GM23338 (cell line): ENCODE results near the gene SNRPA1. TPM values are rescaled to one million over a fixed set of nuclear protein-coding genes. Genes with fewer than 3 reads are reported as not detected.

Experiments
- ATAC-seq: fragments of 200-7000 bp; cut with Tn5 transposase; 3 replicates; pipeline ENCODE4 v1.9.1; 2020
- DNase-seq: peaks from one replicate; pipeline ENCODE4 v3.0.0-alpha.2; 2015; ENCODE audit warnings: low spot score
- H2AFZ ChIP-seq: fragments of 200-600 bp; sonication (generic); 2 replicates; pipeline ENCODE4 v1.8.0; 2016; ENCODE audit warnings: antibody characterized with exemption, mild to moderate bottlenecking, moderate library complexity
- H3F3A ChIP-seq: fragments of 200-600 bp; sonication (generic); replicated peaks from 2 replicates; pipeline ENCODE4 v1.8.0; 2017; ENCODE audit warnings: antibody characterized with exemption, mixed run types, low read depth
- H3K27ac ChIP-seq: fragments of 200-600 bp; sonication (generic); 2 replicates; pipeline ENCODE4 v1.6.1; 2016; ENCODE audit warnings: low read depth
- H3K27me3 ChIP-seq: fragments of 200-600 bp; sonication (generic); 2 replicates; pipeline ENCODE4 v1.8.0; 2016; ENCODE audit warnings: mild to moderate bottlenecking, mixed run types, moderate library complexity; ENCODE audit not compliant: insufficient read depth
- H3K36me3 ChIP-seq: fragments of 200-600 bp; sonication (generic); 2 replicates; pipeline ENCODE4 v1.8.0; 2016; ENCODE audit warnings: mild to moderate bottlenecking; ENCODE audit not compliant: insufficient read depth
- H3K4me1 ChIP-seq: fragments of 200-600 bp; sonication (generic); 2 replicates; pipeline ENCODE4 v1.8.0; 2016; ENCODE audit warnings: mild to moderate bottlenecking, moderate library complexity; ENCODE audit not compliant: insufficient read depth
- H3K4me2 ChIP-seq: fragments of 200-600 bp; sonication (generic); 2 replicates; pipeline ENCODE4 v1.7.1; 2017; ENCODE audit warnings: mixed run types
- H3K4me3 ChIP-seq: fragments of 200-600 bp; sonication (generic); 2 replicates; pipeline ENCODE4 v1.6.1; 2016; ENCODE audit warnings: mixed run types
- H3K79me2 ChIP-seq: fragments of 200-600 bp; sonication (generic); replicated peaks from 2 replicates; pipeline ENCODE4 v1.8.0; 2017; ENCODE audit warnings: mild to moderate bottlenecking; ENCODE audit not compliant: insufficient read depth
- H3K9me2 ChIP-seq: fragments of 200-600 bp; sonication (generic); 2 replicates; pipeline ENCODE4 v1.8.0; 2017; ENCODE audit not compliant: insufficient read depth
- H4K20me1 ChIP-seq: fragments of 200-600 bp; sonication (generic); replicated peaks from 2 replicates; pipeline ENCODE4 v1.8.0; 2017; ENCODE audit warnings: mild to moderate bottlenecking; ENCODE audit not compliant: insufficient read depth
- H3K27ac Mint-ChIP-seq: 2 replicates; pipeline ENCODE4 v1.8.0; 2020; ENCODE audit warnings: inconsistent platforms, mild to moderate bottlenecking, moderate library complexity, mixed read lengths
- H3K27me3 Mint-ChIP-seq: 3 replicates; pipeline ENCODE4 v1.8.0; 2022; ENCODE audit warnings: low read depth, mild to moderate bottlenecking, moderate library complexity, mixed read lengths, inconsistent platforms; ENCODE audit not compliant: insufficient read depth, poor library complexity
- H3K36me3 Mint-ChIP-seq: 3 replicates; pipeline ENCODE4 v1.8.0; 2021; ENCODE audit warnings: low read depth, mild to moderate bottlenecking, inconsistent platforms, moderate library complexity, mixed read lengths
- H3K4me1 Mint-ChIP-seq: 3 replicates; pipeline ENCODE4 v1.8.0; 2020; ENCODE audit warnings: mild to moderate bottlenecking, inconsistent platforms, mixed read lengths
- H3K4me3 Mint-ChIP-seq: 3 replicates; pipeline ENCODE4 v1.8.0; 2021; ENCODE audit warnings: moderate library complexity, mild to moderate bottlenecking, inconsistent platforms, mixed read lengths
- H3K9me3 Mint-ChIP-seq: 3 replicates; pipeline ENCODE4 v1.8.0; 2020; ENCODE audit warnings: moderate library complexity, mild to moderate bottlenecking, inconsistent platforms, mixed read lengths
- CREB1 ChIP-seq: fragments of 250-450 bp; sonication (Bioruptor Pico); IDR thresholded peaks from 2 replicates; pipeline ENCODE4 v1.5.0; 2020; ENCODE audit warnings: low read depth, mild to moderate bottlenecking, moderate library complexity
- EZH2 ChIP-seq: fragments of 200-600 bp; sonication (generic); IDR thresholded peaks from one replicate; pipeline ENCODE4 v1.8.0; 2017; ENCODE audit warnings: antibody characterized with exemption, mild to moderate bottlenecking, low read depth; ENCODE audit not compliant: unreplicated experiment
- EZH2phosphoT487 ChIP-seq: fragments of 200-600 bp; sonication (generic); IDR thresholded peaks from one replicate; pipeline ENCODE4 v1.8.1; 2018; ENCODE audit warnings: antibody characterized with exemption; ENCODE audit not compliant: unreplicated experiment
- NANOG ChIP-seq: IDR thresholded peaks from 2 replicates; pipeline ENCODE4 v1.6.1; 2016; ENCODE audit warnings: antibody characterized with exemption, borderline replicate concordance
- POLR2AphosphoS5 ChIP-seq: IDR thresholded peaks from 2 replicates; pipeline ENCODE4 v1.6.1; 2016; ENCODE audit warnings: antibody characterized with exemption, low read depth
- REST ChIP-seq: IDR thresholded peaks from one replicate; pipeline ENCODE4 v1.6.1; 2018; ENCODE audit warnings: antibody characterized with exemption; ENCODE audit not compliant: unreplicated experiment
- STAT1 ChIP-seq: IDR thresholded peaks from one replicate; pipeline ENCODE4 v1.6.1; 2016; ENCODE audit warnings: antibody characterized with exemption; ENCODE audit not compliant: unreplicated experiment
- ZNF331 ChIP-seq: fragments of 250-450 bp; sonication (Bioruptor Pico); IDR thresholded peaks from 2 replicates; pipeline ENCODE4 v1.5.0; 2020; ENCODE audit warnings: low read depth, mild to moderate bottlenecking, moderate library complexity
- polyA plus RNA-seq: library from polyadenylated mRNA; unstranded; fragments of >200 nt; fragmentation: Nextera tagmentation; extraction: Ambion mirVana; gene quantifications from 2 replicates; pipeline ENCODE4 v1.2.1, GENCODE V29; 2016
- total RNA-seq: library from RNA; depleted of rRNA; stranded (reverse); fragments of >200 nt; shearing (Covaris generic); gene quantifications from 2 replicates; pipeline ENCODE4 v1.2.3, GENCODE V29; 2014
- TF ChIP-seq, protein P1 (sequence below): fragments of 250-450 bp; sonication (Bioruptor Pico); IDR thresholded peaks from 2 replicates; pipeline ENCODE4 v1.5.0; 2020; ENCODE audit warnings: mild to moderate bottlenecking, moderate library complexity

The SNRPA1 gene
- total and polyA plus RNA-seq, 2 experiments from 2014 or later, result 170 to 361 TPM

GRCh38 chr15:101328001-101328400, 33.0 kb upstream of the SNRPA1 start (continued):
- TF ChIP-seq REST, result no peak

DNA sequence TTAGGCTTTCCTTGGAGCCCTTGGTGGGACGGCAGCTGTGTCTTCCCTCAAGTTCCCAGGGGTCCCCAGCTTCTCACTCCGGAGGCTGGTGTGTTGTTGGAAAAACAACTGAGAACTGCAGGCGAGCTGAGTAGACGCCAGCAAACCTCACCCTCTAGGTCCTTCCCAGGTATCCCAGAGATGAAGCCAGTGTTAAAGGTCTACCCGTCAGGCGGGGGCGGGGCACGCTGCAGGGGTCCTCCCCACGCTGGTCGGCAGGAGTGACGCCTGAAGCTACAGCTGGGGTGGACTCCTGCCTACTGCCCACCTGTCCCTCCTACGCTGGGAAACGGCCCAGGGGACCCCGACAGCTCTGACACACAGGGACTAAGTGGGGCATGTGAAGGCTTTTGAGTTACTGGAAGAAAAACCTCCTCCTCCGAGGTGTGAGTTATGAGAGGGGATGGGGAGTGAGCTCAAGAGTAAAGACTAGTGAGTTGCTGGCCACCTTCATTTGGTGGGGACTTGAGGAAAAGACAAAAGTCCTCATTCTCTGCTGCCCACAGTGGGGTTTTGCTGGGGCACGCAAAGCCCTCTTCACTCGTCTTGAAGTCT, 32.2 kb upstream of the SNRPA1 start:
- DNase-seq (no peak), ATAC-seq (peak; percentile 42; the same call in 2 of the 3 replicates)
- H3K4me3 Mint-ChIP-seq, result no peak overlapping the region
- H3K36me3 Mint-ChIP-seq, result no peaks in the 10 kb centered on the region
- Histone ChIP-seq H3K79me2 (no peaks in the 10 kb centered on the region), H3F3A (no peaks in the 10 kb centered on the region), H4K20me1 (no peaks in the 10 kb centered on the region), H3K4me2 (no peak overlapping the region), H3K4me1 (no peaks in the 10 kb centered on the region), H2AFZ (no peak overlapping the region), H3K27ac (no peak overlapping the region), H3K9me2 (peaks cover 3% of the 10 kb centered on the region; the same call in 1 of the 2 replicates), H3K36me3 (no peaks in the 10 kb centered on the region), H3K4me3 (no peak overlapping the region), H3K27me3 (no peaks in the 10 kb centered on the region)
- H3K9me3 Mint-ChIP-seq, result no peaks in the 10 kb centered on the region; the same call in 2 of the 3 replicates
- H3K27me3 Mint-ChIP-seq, result peaks cover 14% of the 10 kb centered on the region
- no peak overlapping the region for H3K27ac Mint-ChIP-seq
- H3K4me1 Mint-ChIP-seq, result no peaks in the 10 kb centered on the region
- TF ChIP-seq REST (no peak), STAT1 (no peak), EZH2phosphoT487 (no peak), NANOG (no peak), EZH2 (no peak), CREB1 (CRISPR knock-in tag) (no peak), POLR2AphosphoS5 (no peak), ZNF331 (CRISPR knock-in tag) (no peak)
- TF ChIP-seq, protein P1, sequence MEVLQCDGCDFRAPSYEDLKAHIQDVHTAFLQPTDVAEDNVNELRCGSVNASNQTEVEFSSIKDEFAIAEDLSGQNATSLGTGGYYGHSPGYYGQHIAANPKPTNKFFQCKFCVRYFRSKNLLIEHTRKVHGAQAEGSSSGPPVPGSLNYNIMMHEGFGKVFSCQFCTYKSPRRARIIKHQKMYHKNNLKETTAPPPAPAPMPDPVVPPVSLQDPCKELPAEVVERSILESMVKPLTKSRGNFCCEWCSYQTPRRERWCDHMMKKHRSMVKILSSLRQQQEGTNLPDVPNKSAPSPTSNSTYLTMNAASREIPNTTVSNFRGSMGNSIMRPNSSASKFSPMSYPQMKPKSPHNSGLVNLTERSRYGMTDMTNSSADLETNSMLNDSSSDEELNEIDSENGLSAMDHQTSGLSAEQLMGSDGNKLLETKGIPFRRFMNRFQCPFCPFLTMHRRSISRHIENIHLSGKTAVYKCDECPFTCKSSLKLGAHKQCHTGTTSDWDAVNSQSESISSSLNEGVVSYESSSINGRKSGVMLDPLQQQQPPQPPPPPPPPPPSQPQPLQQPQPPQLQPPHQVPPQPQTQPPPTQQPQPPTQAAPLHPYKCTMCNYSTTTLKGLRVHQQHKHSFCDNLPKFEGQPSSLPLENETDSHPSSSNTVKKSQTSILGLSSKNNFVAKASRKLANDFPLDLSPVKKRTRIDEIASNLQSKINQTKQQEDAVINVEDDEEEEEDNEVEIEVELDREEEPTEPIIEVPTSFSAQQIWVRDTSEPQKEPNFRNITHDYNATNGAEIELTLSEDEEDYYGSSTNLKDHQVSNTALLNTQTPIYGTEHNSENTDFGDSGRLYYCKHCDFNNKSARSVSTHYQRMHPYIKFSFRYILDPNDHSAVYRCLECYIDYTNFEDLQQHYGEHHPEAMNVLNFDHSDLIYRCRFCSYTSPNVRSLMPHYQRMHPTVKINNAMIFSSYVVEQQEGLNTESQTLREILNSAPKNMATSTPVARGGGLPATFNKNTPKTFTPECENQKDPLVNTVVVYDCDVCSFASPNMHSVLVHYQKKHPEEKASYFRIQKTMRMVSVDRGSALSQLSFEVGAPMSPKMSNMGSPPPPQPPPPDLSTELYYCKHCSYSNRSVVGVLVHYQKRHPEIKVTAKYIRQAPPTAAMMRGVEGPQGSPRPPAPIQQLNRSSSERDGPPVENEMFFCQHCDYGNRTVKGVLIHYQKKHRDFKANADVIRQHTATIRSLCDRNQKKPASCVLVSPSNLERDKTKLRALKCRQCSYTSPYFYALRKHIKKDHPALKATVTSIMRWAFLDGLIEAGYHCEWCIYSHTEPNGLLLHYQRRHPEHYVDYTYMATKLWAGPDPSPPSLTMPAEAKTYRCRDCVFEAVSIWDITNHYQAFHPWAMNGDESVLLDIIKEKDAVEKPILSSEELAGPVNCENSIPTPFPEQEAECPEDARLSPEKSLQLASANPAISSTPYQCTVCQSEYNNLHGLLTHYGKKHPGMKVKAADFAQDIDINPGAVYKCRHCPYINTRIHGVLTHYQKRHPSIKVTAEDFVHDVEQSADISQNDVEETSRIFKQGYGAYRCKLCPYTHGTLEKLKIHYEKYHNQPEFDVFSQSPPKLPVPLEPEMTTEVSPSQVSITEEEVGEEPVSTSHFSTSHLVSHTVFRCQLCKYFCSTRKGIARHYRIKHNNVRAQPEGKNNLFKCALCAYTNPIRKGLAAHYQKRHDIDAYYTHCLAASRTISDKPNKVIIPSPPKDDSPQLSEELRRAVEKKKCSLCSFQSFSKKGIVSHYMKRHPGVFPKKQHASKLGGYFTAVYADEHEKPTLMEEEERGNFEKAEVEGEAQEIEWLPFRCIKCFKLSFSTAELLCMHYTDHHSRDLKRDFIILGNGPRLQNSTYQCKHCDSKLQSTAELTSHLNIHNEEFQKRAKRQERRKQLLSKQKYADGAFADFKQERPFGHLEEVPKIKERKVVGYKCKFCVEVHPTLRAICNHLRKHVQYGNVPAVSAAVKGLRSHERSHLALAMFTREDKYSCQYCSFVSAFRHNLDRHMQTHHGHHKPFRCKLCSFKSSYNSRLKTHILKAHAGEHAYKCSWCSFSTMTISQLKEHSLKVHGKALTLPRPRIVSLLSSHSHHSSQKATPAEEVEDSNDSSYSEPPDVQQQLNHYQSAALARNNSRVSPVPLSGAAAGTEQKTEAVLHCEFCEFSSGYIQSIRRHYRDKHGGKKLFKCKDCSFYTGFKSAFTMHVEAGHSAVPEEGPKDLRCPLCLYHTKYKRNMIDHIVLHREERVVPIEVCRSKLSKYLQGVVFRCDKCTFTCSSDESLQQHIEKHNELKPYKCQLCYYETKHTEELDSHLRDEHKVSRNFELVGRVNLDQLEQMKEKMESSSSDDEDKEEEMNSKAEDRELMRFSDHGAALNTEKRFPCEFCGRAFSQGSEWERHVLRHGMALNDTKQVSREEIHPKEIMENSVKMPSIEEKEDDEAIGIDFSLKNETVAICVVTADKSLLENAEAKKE, result no peak
